HepG2 (cell line): Measurements from ENCODE around the gene KCTD14. TPM values are rescaled to one million over a fixed set of nuclear protein-coding genes. Genes with fewer than 3 reads are reported as not detected.
A peak's percentile ranks its signal among the peaks of the same experiment; 100 is the strongest.

Experiments used
- ATAC-seq: fragments of 200-7000 bp; cut with Tn5 transposase; 3 replicates; pipeline ENCODE4 v1.9.1; 2020; ENCODE audit warnings: mild to moderate bottlenecking, moderate library complexity
- BruUV-seq: library from RNA; stranded (reverse); fragments of 400-500 nt; replicated peaks from 2 replicates; lab custom pipeline; 2021; lab: Mats Ljungman, UMichigan
- CTCF ChIA-PET: fragments of 300-600 bp; formaldehyde crosslinking; extraction: SDS; loops from one replicate; lab custom pipeline; 2021; ENCODE audit warnings: low total read pairs, inconsistent platforms, low intra/inter-chr PET ratio; lab: Yijun Ruan, JAX
- POLR2A ChIA-PET: fragments of 350-600 bp; sonication (Branson Sonifier 250); formaldehyde crosslinking; loops from one replicate; lab custom pipeline; 2020; ENCODE audit warnings: antibody characterized with exemption, inconsistent platforms; lab: Yijun Ruan, JAX
- DNase-seq: peaks from one replicate; pipeline ENCODE4 v3.0.0-alpha.2; 2015; ENCODE audit warnings: low spot score
- FAIRE-seq: peaks from 3 replicates; lab custom pipeline; 2011; peaks lifted over from hg19 to GRCh38; lab: Jason Lieb, UNC
- H2AFZ ChIP-seq: one replicate; pipeline ENCODE4 v1.6.1; 2011; ENCODE audit warnings: low read length, inconsistent platforms
- H3K27ac ChIP-seq: fragments of 300-600 bp; 3 replicates; pipeline ENCODE4 v1.8.0; 2011; ENCODE audit warnings: mixed run types, mild to moderate bottlenecking, mixed read lengths, low read length, inconsistent platforms; ENCODE audit not compliant: insufficient read depth; ENCODE audit errors: extremely low read length
- H3K27me3 ChIP-seq, 2 experiments: fragments of 200-600 bp in 1 of 2; 2 replicates in 1 of 2; 3 replicates in 1 of 2; pipeline versions ENCODE4 v1.6.0 to v1.8.0; 2011; ENCODE audit warnings: low read length in 2 of 2, mild to moderate bottlenecking in 2 of 2, moderate library complexity in 2 of 2, inconsistent platforms in 1 of 2; ENCODE audit not compliant: insufficient read depth in 2 of 2, control insufficient read depth in 1 of 2
- H3K36me3 ChIP-seq, 2 experiments: fragments of 200-600 bp in 1 of 2; replicated peaks in 1 of 2; 2 replicates in 1 of 2; 3 replicates in 1 of 2; pipeline versions ENCODE4 v1.5.1 to v1.8.0; 2011; ENCODE audit warnings: low read length in 2 of 2, inconsistent platforms in 1 of 2; ENCODE audit not compliant: insufficient read depth in 2 of 2, control insufficient read depth in 1 of 2
- H3K4me1 ChIP-seq: 2 replicates; pipeline ENCODE4 v1.5.1; 2012; ENCODE audit warnings: low read length, inconsistent platforms; ENCODE audit not compliant: insufficient read depth
- H3K4me2 ChIP-seq: 2 replicates; pipeline ENCODE4 v1.6.0; 2011; ENCODE audit warnings: low read depth, low read length, inconsistent platforms
- H3K4me3 ChIP-seq, 3 experiments: fragments of 200-600 bp in 1 of 3; sonication (generic), shearing (Covaris generic) in 1 of 3; replicated peaks in 1 of 3; 2 replicates each; pipeline ENCODE4 v1.5.1; 2011 to 2016; ENCODE audit warnings: low read length in 3 of 3, inconsistent platforms in 2 of 3, low read depth in 2 of 3, mild to moderate bottlenecking in 2 of 3, control low read depth in 1 of 3, mixed read lengths in 1 of 3; ENCODE audit not compliant: insufficient read depth in 1 of 3
- H3K79me2 ChIP-seq: one replicate; pipeline ENCODE4 v1.6.1; 2011; ENCODE audit warnings: low read length, inconsistent platforms; ENCODE audit not compliant: insufficient read depth
- H3K9ac ChIP-seq: 2 replicates; pipeline ENCODE4 v1.6.0; 2011; ENCODE audit warnings: mild to moderate bottlenecking, low read depth, low read length, inconsistent platforms; ENCODE audit not compliant: insufficient read depth
- H3K9me3 ChIP-seq: 2 replicates; pipeline ENCODE4 v1.5.1; 2012; ENCODE audit warnings: mild to moderate bottlenecking, low read length
- H4K20me1 ChIP-seq: 2 replicates; pipeline ENCODE4 v1.6.0; 2011; ENCODE audit warnings: inconsistent platforms, mild to moderate bottlenecking, low read length, moderate library complexity; ENCODE audit not compliant: insufficient read depth
- CEBPB ChIP-seq: IDR thresholded peaks from 2 replicates; pipeline ENCODE4 v1.6.1; 2011; ENCODE audit warnings: low read depth, low read length, improper control_type of control experiment, borderline replicate concordance
- GFI1 ChIP-seq: sonication (generic); formaldehyde crosslinking; IDR thresholded peaks from 2 replicates; pipeline ENCODE4 v1.5.0; 2020; ENCODE audit warnings: missing genetic modification reagents, mild to moderate bottlenecking, borderline replicate concordance
- SALL1 ChIP-seq: sonication (generic); formaldehyde crosslinking; IDR thresholded peaks from 2 replicates; pipeline ENCODE4 v1.8.0; 2022; ENCODE audit warnings: mild to moderate bottlenecking, missing genetic modification reagents
- ZBTB3 ChIP-seq: sonication (generic); formaldehyde crosslinking; IDR thresholded peaks from 2 replicates; pipeline ENCODE4 v1.4.0; 2020; ENCODE audit warnings: low read depth, mild to moderate bottlenecking, moderate library complexity, missing genetic modification reagents, borderline replicate concordance
- ZNF343 ChIP-seq: sonication (generic); formaldehyde crosslinking; IDR thresholded peaks from 2 replicates; pipeline ENCODE4 v1.4.0; 2020; ENCODE audit warnings: mild to moderate bottlenecking, missing genetic modification reagents
- ZNF556 ChIP-seq: sonication (generic); formaldehyde crosslinking; IDR thresholded peaks from 2 replicates; pipeline ENCODE4 v1.4.0; 2020; ENCODE audit warnings: mild to moderate bottlenecking, missing genetic modification reagents, borderline replicate concordance
- ZNF652 ChIP-seq: IDR thresholded peaks from 2 replicates; pipeline ENCODE4 v1.6.1; 2016; ENCODE audit warnings: low read depth, borderline replicate concordance
- WGBS: methylation state at CpG from one replicate; pipeline ENCODE4 v1.1.6; 2017; ENCODE audit warnings: low lambda C conversion rate; 5-methylcytosine and 5-hydroxymethylcytosine counted together
- in situ Hi-C: cut with HindIII; loops from 2 replicates; pipeline ENCODE4 v1.10.0; 2017; ENCODE audit warnings: low pct_unique_long_range_greater_than_20kb; ENCODE audit not compliant: extremely low pct_ligation_motif_present
- intact Hi-C: fragments of 100-400 bp; cut with micrococcal nuclease; formaldehyde crosslinking; loops from one replicate; pipeline ENCODE4 v1.10.0; 2022; ENCODE audit not compliant: unreplicated experiment
- polyA plus RNA-seq, 8 experiments: library from polyadenylated mRNA; depleted of rRNA in 3 of 8; stranded (reverse) in 7 of 8; unstranded in 1 of 8; fragments of >200 nt; fragmentation: Illumina TruSeq in 4 of 8; extraction: Trizol in 4 of 8; gene quantifications; 2 replicates each; pipeline versions ENCODE4 v1.2.1 to v1.2.3, GENCODE V29; 2011 to 2016; ENCODE audit warnings: low read depth in 4 of 8, missing spikeins in 1 of 8, mixed read lengths in 1 of 8; ENCODE audit not compliant: insufficient read depth in 1 of 8
- total RNA-seq, 5 experiments: library from RNA; depleted of rRNA; stranded (reverse); fragments of >200 nt; fragmentation: Illumina TruSeq; extraction: Trizol; gene quantifications; 2 replicates each; pipeline ENCODE4 v1.2.3, GENCODE V29; 2016; ENCODE audit warnings: low read depth in 1 of 5
- TF ChIP-seq, protein P1 (sequence below): sonication (generic); formaldehyde crosslinking; IDR thresholded peaks from 2 replicates; pipeline ENCODE4 v1.4.0; 2020; ENCODE audit warnings: mild to moderate bottlenecking, missing genetic modification reagents
- TF ChIP-seq, protein P2 (sequence below): sonication (generic); formaldehyde crosslinking; IDR thresholded peaks from 2 replicates; pipeline ENCODE4 v1.8.0; 2022; ENCODE audit warnings: mild to moderate bottlenecking, missing genetic modification reagents; ENCODE audit not compliant: insufficient replicate concordance
- TF ChIP-seq, protein P3 (sequence below): sonication (generic); formaldehyde crosslinking; IDR thresholded peaks from 2 replicates; pipeline ENCODE4 v1.4.0; 2020; ENCODE audit warnings: missing genetic modification reagents, mild to moderate bottlenecking, borderline replicate concordance
- TF ChIP-seq, protein P4 (sequence below): IDR thresholded peaks from 2 replicates; pipeline ENCODE4 v1.6.1; 2016; ENCODE audit warnings: low read depth, control low read depth
- TF ChIP-seq, protein P5 (sequence below): sonication (generic); formaldehyde crosslinking; IDR thresholded peaks from 2 replicates; pipeline ENCODE4 v1.5.0; 2020; ENCODE audit warnings: mild to moderate bottlenecking, missing genetic modification reagents

The KCTD14 gene
- total and polyA plus RNA-seq, 2 of the 13 experiments (the other 11 are each of a cell fraction or from before 2014, with no cell fraction given) = 10.3 to 15.6 TPM

DNA sequence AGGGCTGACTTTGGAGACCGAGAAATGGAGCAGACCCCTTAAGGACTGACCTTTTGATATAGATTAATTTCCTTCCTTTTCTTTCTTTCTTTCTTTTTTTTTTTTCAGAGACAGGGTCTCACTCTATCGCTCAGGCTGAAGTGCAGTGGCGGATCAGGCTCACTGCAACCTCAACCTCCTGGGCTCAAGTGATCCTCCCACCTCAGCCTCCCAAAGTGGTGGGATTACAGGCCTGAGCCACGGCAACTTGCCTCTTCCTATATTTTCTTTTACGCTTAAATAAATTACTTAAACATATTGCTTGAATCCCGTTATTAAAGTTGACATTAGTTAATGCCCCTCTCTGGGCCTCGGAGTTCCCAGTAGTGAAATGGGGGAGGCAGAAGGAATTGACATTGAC, 350 bp upstream of the KCTD14 start:
- H3K27me3 ChIP-seq = no peaks in the 10 kb centered on the region
- H4K20me1 ChIP-seq = no peaks in the 10 kb centered on the region
- POLR2A ChIA-PET = interaction anchor here (3.2 to 4.8 kb wide), 2 partner anchors 17 to 29 kb away, joined by 12 to 27 read pairs; partner anchors contain the start of gene INTS4
- peak overlapping the region; percentile 74 for H3K9ac ChIP-seq
- peaks cover 57% of the 10 kb centered on the region for H3K4me1 ChIP-seq
- H3K79me2 ChIP-seq = no peaks in the 10 kb centered on the region
- 31% methylated on average over 7 of the region's 7 CpGs for WGBS
- intact Hi-C loops (no loop called here), in situ Hi-C loops (no loop called here)
- DNase-seq = no peak
- ATAC-seq = peak; percentile 48
- CTCF ChIA-PET = no interaction called here
- H2AFZ ChIP-seq = no peak overlapping the region
- no TSS peak for BruUV-seq
- no peaks in the 10 kb centered on the region for H3K9me3 ChIP-seq
- no peaks in the 10 kb centered on the region for H3K36me3 ChIP-seq
- H3K4me2 ChIP-seq = peak overlapping the region; percentile 82
- H3K4me3 ChIP-seq = peak overlapping the region; percentile 56 to 79 (median 67)
- peak overlapping the region; percentile 63 for H3K27ac ChIP-seq
- no peak for FAIRE-seq
- TF ChIP-seq ZNF652 (CRISPR knock-in tag) (no peak), GFI1 (CRISPR knock-in tag) (no peak), ZBTB3 (CRISPR knock-in tag) (0 out of 2 replicates have a peak, but pooled peaks have one; percentile 82), SALL1 (no peak), CEBPB (no peak), ZNF556 (CRISPR knock-in tag) (0 out of 2 replicates have a peak, but pooled peaks have one; percentile 10), ZNF343 (CRISPR knock-in tag) (0 out of 2 replicates have a peak, but pooled peaks have one; percentile 2)
- TF ChIP-seq, protein P1, sequence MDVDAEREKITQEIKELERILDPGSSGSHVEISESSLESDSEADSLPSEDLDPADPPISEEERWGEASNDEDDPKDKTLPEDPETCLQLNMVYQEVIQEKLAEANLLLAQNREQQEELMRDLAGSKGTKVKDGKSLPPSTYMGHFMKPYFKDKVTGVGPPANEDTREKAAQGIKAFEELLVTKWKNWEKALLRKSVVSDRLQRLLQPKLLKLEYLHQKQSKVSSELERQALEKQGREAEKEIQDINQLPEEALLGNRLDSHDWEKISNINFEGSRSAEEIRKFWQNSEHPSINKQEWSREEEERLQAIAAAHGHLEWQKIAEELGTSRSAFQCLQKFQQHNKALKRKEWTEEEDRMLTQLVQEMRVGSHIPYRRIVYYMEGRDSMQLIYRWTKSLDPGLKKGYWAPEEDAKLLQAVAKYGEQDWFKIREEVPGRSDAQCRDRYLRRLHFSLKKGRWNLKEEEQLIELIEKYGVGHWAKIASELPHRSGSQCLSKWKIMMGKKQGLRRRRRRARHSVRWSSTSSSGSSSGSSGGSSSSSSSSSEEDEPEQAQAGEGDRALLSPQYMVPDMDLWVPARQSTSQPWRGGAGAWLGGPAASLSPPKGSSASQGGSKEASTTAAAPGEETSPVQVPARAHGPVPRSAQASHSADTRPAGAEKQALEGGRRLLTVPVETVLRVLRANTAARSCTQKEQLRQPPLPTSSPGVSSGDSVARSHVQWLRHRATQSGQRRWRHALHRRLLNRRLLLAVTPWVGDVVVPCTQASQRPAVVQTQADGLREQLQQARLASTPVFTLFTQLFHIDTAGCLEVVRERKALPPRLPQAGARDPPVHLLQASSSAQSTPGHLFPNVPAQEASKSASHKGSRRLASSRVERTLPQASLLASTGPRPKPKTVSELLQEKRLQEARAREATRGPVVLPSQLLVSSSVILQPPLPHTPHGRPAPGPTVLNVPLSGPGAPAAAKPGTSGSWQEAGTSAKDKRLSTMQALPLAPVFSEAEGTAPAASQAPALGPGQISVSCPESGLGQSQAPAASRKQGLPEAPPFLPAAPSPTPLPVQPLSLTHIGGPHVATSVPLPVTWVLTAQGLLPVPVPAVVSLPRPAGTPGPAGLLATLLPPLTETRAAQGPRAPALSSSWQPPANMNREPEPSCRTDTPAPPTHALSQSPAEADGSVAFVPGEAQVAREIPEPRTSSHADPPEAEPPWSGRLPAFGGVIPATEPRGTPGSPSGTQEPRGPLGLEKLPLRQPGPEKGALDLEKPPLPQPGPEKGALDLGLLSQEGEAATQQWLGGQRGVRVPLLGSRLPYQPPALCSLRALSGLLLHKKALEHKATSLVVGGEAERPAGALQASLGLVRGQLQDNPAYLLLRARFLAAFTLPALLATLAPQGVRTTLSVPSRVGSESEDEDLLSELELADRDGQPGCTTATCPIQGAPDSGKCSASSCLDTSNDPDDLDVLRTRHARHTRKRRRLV (CRISPR knock-in tag) = no peak
- TF ChIP-seq, protein P2, sequence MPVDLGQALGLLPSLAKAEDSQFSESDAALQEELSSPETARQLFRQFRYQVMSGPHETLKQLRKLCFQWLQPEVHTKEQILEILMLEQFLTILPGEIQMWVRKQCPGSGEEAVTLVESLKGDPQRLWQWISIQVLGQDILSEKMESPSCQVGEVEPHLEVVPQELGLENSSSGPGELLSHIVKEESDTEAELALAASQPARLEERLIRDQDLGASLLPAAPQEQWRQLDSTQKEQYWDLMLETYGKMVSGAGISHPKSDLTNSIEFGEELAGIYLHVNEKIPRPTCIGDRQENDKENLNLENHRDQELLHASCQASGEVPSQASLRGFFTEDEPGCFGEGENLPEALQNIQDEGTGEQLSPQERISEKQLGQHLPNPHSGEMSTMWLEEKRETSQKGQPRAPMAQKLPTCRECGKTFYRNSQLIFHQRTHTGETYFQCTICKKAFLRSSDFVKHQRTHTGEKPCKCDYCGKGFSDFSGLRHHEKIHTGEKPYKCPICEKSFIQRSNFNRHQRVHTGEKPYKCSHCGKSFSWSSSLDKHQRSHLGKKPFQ = peak; percentile 6
- TF ChIP-seq, protein P3, sequence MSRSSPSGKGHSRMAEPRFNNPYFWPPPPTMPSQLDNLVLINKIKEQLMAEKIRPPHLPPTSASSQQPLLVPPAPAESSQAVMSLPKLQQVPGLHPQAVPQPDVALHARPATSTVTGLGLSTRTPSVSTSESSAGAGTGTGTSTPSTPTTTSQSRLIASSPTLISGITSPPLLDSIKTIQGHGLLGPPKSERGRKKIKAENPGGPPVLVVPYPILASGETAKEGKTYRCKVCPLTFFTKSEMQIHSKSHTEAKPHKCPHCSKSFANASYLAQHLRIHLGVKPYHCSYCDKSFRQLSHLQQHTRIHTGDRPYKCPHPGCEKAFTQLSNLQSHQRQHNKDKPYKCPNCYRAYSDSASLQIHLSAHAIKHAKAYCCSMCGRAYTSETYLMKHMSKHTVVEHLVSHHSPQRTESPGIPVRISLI = 0 out of 2 replicates have a peak, but pooled peaks have one; percentile 16
- TF ChIP-seq, protein P4, sequence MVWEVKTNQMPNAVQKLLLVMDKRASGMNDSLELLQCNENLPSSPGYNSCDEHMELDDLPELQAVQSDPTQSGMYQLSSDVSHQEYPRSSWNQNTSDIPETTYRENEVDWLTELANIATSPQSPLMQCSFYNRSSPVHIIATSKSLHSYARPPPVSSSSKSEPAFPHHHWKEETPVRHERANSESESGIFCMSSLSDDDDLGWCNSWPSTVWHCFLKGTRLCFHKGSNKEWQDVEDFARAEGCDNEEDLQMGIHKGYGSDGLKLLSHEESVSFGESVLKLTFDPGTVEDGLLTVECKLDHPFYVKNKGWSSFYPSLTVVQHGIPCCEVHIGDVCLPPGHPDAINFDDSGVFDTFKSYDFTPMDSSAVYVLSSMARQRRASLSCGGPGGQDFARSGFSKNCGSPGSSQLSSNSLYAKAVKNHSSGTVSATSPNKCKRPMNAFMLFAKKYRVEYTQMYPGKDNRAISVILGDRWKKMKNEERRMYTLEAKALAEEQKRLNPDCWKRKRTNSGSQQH (CRISPR knock-in tag) = no peak
- TF ChIP-seq, protein P5, sequence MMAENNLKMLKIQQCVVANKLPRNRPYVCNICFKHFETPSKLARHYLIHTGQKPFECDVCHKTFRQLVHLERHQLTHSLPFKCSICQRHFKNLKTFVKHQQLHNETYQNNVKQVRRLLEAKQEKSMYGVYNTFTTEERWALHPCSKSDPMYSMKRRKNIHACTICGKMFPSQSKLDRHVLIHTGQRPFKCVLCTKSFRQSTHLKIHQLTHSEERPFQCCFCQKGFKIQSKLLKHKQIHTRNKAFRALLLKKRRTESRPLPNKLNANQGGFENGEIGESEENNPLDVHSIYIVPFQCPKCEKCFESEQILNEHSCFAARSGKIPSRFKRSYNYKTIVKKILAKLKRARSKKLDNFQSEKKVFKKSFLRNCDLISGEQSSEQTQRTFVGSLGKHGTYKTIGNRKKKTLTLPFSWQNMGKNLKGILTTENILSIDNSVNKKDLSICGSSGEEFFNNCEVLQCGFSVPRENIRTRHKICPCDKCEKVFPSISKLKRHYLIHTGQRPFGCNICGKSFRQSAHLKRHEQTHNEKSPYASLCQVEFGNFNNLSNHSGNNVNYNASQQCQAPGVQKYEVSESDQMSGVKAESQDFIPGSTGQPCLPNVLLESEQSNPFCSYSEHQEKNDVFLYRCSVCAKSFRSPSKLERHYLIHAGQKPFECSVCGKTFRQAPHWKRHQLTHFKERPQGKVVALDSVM = peak; percentile 99
